HG02610 (cell line): ENCODE data around the gene RASD1.

ENCODE experiments used
- ATAC-seq: cut with Tn5 transposase; IDR thresholded peaks from one replicate; pipeline ENCODE4 v1.9.1; 2021; ENCODE audit warnings: mild to moderate bottlenecking, moderate library complexity; ENCODE audit not compliant: unreplicated experiment

RASD1 gene

GRCh38 chr17:17447264-17447663 lies 48.9 kb downstream of the RASD1 start:
- ATAC-seq, result no peak

- no peak for ATAC-seq
Observed at GRCh38 chr17:17446666-17447155, 49.5 kb downstream of the RASD1 start.

- ATAC-seq, result no peak
Observed at GRCh38 chr17:17445925-17446665, 50.1 kb downstream of the RASD1 start.

GRCh38 chr17:17445296-17445924 lies 50.8 kb downstream of the RASD1 start:
- ATAC-seq, result no peak
